Spleen (tissue), 11 donors: ENCODE data around the gene THSD4. TPM values are rescaled to one million over a fixed set of nuclear protein-coding genes. Genes with fewer than 3 reads are reported as not detected.

ENCODE experiments used
- DNase-seq: peaks from one replicate; pipeline ENCODE4 v3.0.0-alpha.2; 2020
- H3K27ac ChIP-seq, 8 donors: fragments of 200-600 bp; sonication (generic) in 7 of 8; 1 replicate in 4 of 8; 2 replicates in 4 of 8; pipeline versions ENCODE4 v1.5.0 to v1.8.0; 2016 to 2021; ENCODE audit warnings: inconsistent platforms in 4 of 8, mild to moderate bottlenecking in 4 of 8, moderate library complexity in 1 of 8
- H3K27me3 ChIP-seq, 7 donors: fragments of 200-600 bp; sonication (generic) in 6 of 7; replicated peaks in 1 of 7; 1 replicate in 4 of 7; 2 replicates in 3 of 7; pipeline versions ENCODE4 v1.5.0 to v1.8.0; 2016 to 2021; ENCODE audit warnings: inconsistent platforms in 3 of 7, mild to moderate bottlenecking in 1 of 7
- H3K36me3 ChIP-seq, 6 donors: fragments of 200-600 bp; sonication (generic) in 5 of 6; 1 replicate in 4 of 6; 2 replicates in 2 of 6; pipeline versions ENCODE4 v1.5.0 to v1.8.0; 2016 to 2021; ENCODE audit warnings: inconsistent platforms in 2 of 6
- H3K4me1 ChIP-seq, 6 donors: fragments of 200-600 bp; sonication (generic) in 5 of 6; 1 replicate in 3 of 6; 2 replicates in 3 of 6; pipeline versions ENCODE4 v1.5.0 to v1.8.0; 2016 to 2021; ENCODE audit warnings: inconsistent platforms in 3 of 6
- H3K4me3 ChIP-seq, 8 donors: fragments of 200-600 bp; sonication (generic) in 7 of 8; 1 replicate in 4 of 8; 2 replicates in 4 of 8; pipeline versions ENCODE4 v1.5.0 to v1.8.0; 2016 to 2021; ENCODE audit warnings: inconsistent platforms in 4 of 8, mild to moderate bottlenecking in 4 of 8, moderate library complexity in 2 of 8
- H3K9me3 ChIP-seq, 8 donors: fragments of 200-600 bp; sonication (generic) in 7 of 8; 1 replicate in 4 of 8; 2 replicates in 4 of 8; pipeline versions ENCODE4 v1.5.0 to v1.8.0; 2016 to 2021; ENCODE audit warnings: inconsistent platforms in 4 of 8
- POLR2A ChIP-seq, 3 donors: fragments of 450-650 bp; IDR thresholded peaks; one replicate each; pipeline ENCODE4 v1.5.1; 2017; ENCODE audit warnings: antibody characterized with exemption in 3 of 3, mild to moderate bottlenecking in 1 of 3
- POLR2AphosphoS5 ChIP-seq, 3 donors: sonication (generic); formaldehyde crosslinking; IDR thresholded peaks; one replicate each; pipeline ENCODE4 v1.5.1; 2017; ENCODE audit warnings: antibody characterized with exemption in 3 of 3
- WGBS, 5 donors: extraction: QIAGEN DNeasy Blood & Tissue Kit in 3 of 5; methylation state at CpG; one replicate each; pipeline versions ENCODE4 v1.1.5 to v1.1.7; 2013 to 2018; 5-methylcytosine and 5-hydroxymethylcytosine counted together
- intact Hi-C: fragments of 100-400 bp; cut with DNase I; formaldehyde crosslinking; loops from one replicate; pipeline ENCODE4 v1.15.0; 2023; ENCODE audit warnings: low total_unique reads
- polyA plus RNA-seq, 3 donors: library from polyadenylated mRNA; stranded (reverse); fragments of 200-250 nt; gene quantifications; one replicate each; pipeline ENCODE4 v1.2.1, GENCODE V29; 2013
- total RNA-seq, 7 donors: library from RNA; depleted of rRNA in 3 of 7; stranded (reverse); fragments of >200 nt in 3 of 7; fragmentation: NEBNext Ultra II Directional in 4 of 7; extraction: Animal tissue kit (Norgen Biotek cat#: 25700) in 4 of 7; gene quantifications; one replicate each; pipeline versions ENCODE4 v1.1.0 to v1.2.1, GENCODE V29; 2016 to 2021
- TF ChIP-seq, protein P1 (sequence below), 11 experiments: fragments of 200-600 bp in 7 of 11; fragments of 450-650 bp in 4 of 11; sonication (generic) in 4 of 11; IDR thresholded peaks in 8 of 11; conservative IDR thresholded peaks in 3 of 11; 1 replicate in 7 of 11; 2 replicates in 4 of 11; pipeline versions ENCODE4 v1.4.0 to v1.8.0; 2016 to 2021; ENCODE audit warnings: antibody characterized with exemption in 11 of 11, inconsistent platforms in 4 of 11, mild to moderate bottlenecking in 1 of 11
- donor health status: healthy with polysubstance abuse.
- donor health status: DM: no; HTN: no; CAD: no; lungs with moderate emphysema.
- donor health status: DM: no; HTN: no; CAD: no.
- donor health status: Bipolar disorder and iron deficiency.
- donor health status: healthy.
- donor health status: DM: no; HTN: no; CAD: no.
- donor health status: DM: yes; HTN: yes; CAD: no.

THSD4 gene
- total and polyA plus RNA-seq, 10 donors, result 0.29 to 11.3 (median 3.4) TPM

DNA sequence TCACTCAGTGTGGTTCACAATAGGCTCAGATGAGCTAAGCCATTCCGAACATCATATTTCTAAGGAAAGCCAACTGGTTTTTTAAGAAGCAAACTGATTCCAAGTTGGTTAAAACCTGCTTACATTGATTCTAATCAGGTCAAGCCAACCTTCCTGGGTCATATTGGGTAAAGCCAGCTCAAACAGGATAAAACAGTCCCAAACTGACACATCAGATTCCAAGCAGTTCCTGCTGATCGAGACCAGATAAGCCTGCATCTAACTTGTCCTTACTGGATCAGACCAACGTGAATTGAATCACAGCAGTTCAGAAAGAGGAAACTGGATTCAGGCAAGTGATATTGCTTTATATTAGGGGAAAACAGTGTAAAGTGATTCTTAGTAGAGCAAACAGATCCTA, 18.6 kb upstream of the THSD4 start:
- TF ChIP-seq POLR2A (IDR thresholded peaks at IDR 0.05), result no peak
- TF ChIP-seq, protein P1, sequence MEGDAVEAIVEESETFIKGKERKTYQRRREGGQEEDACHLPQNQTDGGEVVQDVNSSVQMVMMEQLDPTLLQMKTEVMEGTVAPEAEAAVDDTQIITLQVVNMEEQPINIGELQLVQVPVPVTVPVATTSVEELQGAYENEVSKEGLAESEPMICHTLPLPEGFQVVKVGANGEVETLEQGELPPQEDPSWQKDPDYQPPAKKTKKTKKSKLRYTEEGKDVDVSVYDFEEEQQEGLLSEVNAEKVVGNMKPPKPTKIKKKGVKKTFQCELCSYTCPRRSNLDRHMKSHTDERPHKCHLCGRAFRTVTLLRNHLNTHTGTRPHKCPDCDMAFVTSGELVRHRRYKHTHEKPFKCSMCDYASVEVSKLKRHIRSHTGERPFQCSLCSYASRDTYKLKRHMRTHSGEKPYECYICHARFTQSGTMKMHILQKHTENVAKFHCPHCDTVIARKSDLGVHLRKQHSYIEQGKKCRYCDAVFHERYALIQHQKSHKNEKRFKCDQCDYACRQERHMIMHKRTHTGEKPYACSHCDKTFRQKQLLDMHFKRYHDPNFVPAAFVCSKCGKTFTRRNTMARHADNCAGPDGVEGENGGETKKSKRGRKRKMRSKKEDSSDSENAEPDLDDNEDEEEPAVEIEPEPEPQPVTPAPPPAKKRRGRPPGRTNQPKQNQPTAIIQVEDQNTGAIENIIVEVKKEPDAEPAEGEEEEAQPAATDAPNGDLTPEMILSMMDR (IDR thresholded peaks at IDR 0.05 in 8 of 11, conservative IDR thresholded peaks at IDR 0.05 in 3 of 11), result no peak
- no peak for TF ChIP-seq POLR2AphosphoS5 (IDR thresholded peaks at IDR 0.05)
- no peak for DNase-seq
- 54 to 61% (median 57%) methylated on average over 3 of the region's 3 CpGs for WGBS, 5 donors
- Histone ChIP-seq H3K4me3 (no peak overlapping the region), H3K9me3 (no peaks in the 10 kb centered on the region), H3K36me3 (no peaks in the 10 kb centered on the region), H3K27ac (no peak overlapping the region), H3K27me3 (peaks cover 0 to 12% (median 0%) of the 10 kb centered on the region in 7 donors), H3K4me1 (no peaks in the 10 kb centered on the region)
- intact Hi-C loops, result no loop called here

DNA sequence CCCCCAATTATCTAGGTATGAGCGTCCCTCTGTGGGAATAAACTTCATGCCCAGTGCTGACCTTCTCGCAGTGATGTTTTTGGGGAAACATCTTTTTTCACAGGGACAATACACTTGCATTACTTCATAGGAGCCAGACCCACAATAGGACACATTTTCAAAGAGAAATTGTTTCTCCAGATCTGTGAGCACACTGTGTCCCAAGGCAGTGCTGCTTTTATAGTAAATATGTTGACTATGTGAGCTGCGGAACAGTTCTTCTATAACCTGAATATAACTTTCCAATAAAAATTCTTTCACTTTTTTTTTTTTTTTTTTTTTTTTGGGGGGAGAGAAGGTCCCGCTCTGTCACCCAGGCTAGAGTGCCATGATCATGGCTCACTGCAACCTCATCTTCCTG, 17.4 kb upstream of the THSD4 start:
- no peaks in the 10 kb centered on the region for H3K36me3 ChIP-seq
- H3K4me1 ChIP-seq, result no peaks in the 10 kb centered on the region
- no peak for DNase-seq
- H3K27me3 ChIP-seq, result peaks cover 0 to 5% (median 0%) of the 10 kb centered on the region in 7 donors
- no peaks in the 10 kb centered on the region for H3K9me3 ChIP-seq
- intact Hi-C loops, result no loop called here
- WGBS, 5 donors, result 89 to 95% (median 90%) methylated on average over 4 of the region's 4 CpGs
- no peak overlapping the region for H3K4me3 ChIP-seq
- H3K27ac ChIP-seq, result no peak overlapping the region
- TF ChIP-seq POLR2A (IDR thresholded peaks at IDR 0.05) (no peak), POLR2AphosphoS5 (IDR thresholded peaks at IDR 0.05) (no peak)
- TF ChIP-seq, protein P1 (IDR thresholded peaks at IDR 0.05 in 8 of 11, conservative IDR thresholded peaks at IDR 0.05 in 3 of 11), result no peak

DNA sequence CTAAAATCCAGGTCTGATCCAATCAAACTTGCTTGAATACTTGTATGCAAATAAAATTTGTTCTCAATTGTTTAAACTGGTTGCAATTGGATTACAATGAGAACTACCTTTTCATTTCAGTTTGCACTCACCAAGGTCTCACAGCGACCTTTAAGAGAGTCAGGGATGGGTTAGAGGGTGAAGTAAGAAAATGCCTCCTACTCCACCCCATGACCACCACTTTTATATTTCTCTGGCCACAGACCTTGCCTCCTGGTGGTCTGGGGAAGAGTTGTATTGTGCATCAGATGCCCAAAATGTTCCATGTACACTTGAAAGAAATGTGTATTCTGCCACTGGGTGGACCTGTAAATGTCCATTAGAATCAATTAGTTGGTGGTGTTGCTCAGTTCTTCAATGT, 16.4 kb upstream of the THSD4 start:
- H3K9me3 ChIP-seq, result no peaks in the 10 kb centered on the region
- H3K4me1 ChIP-seq, result no peaks in the 10 kb centered on the region
- no peaks in the 10 kb centered on the region for H3K27me3 ChIP-seq
- intact Hi-C loops, result no loop called here
- no peak for DNase-seq
- no peak overlapping the region for H3K4me3 ChIP-seq
- no peaks in the 10 kb centered on the region for H3K36me3 ChIP-seq
- no peak for TF ChIP-seq POLR2AphosphoS5 (IDR thresholded peaks at IDR 0.05)
- TF ChIP-seq POLR2A (IDR thresholded peaks at IDR 0.05), result no peak
- TF ChIP-seq, protein P1 (IDR thresholded peaks at IDR 0.05 in 8 of 11, conservative IDR thresholded peaks at IDR 0.05 in 3 of 11), result no peak
- H3K27ac ChIP-seq, result no peak overlapping the region
- WGBS, 5 donors, result 71 to 90% (median 82%) methylated on average over 1 of the region's 1 CpG

DNA sequence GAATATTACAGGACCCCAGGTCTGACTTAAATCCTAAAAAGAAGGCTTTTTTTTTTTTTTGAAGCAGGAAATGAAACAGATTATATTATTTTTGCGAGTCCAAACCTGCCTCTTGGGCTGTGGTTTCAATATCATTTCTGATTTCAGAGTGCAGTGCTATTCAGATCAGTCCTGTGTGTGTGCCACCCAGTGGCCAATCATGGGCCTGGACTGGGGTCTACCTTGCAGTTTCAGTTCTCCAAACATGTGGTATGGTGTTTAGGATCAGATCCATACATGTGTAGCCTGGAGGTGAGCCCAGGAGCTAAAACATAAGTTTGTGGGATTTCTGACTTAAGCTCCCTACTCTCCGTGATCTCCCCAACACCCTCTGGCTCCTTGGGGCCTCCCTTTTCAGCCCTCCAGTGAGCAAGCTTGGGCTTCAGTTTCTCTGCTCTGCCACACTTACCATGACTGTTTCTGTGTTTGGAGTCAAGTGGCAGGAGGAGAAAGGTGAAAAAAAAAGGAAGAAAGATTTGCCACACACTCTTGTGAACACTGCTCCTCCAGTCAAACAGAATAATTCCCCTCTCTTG, 12.1 kb upstream of the THSD4 start:
- no peak overlapping the region for H3K27ac ChIP-seq
- no peak overlapping the region for H3K4me3 ChIP-seq
- DNase-seq, result no peak
- no peaks in the 10 kb centered on the region for H3K4me1 ChIP-seq
- no peaks in the 10 kb centered on the region for H3K9me3 ChIP-seq
- intact Hi-C loops, result no loop called here
- peaks cover 0 to 12% (median 0%) of the 10 kb centered on the region in 7 donors for H3K27me3 ChIP-seq
- H3K36me3 ChIP-seq, result no peaks in the 10 kb centered on the region
- TF ChIP-seq POLR2A (IDR thresholded peaks at IDR 0.05) (no peak), POLR2AphosphoS5 (IDR thresholded peaks at IDR 0.05) (no peak)
- TF ChIP-seq, protein P1 (IDR thresholded peaks at IDR 0.05 in 8 of 11, conservative IDR thresholded peaks at IDR 0.05 in 3 of 11), result peak in 2 of 11 experiments; percentile 11 to 16
- WGBS, 5 donors, result 43 to 72% (median 69%) methylated on average over 2 of the region's 2 CpGs
